Osteoblast (primary cell): ENCODE results near the gene PCDH9. TPM values are rescaled to one million over a fixed set of nuclear protein-coding genes. Genes with fewer than 3 reads are reported as not detected.

Experiments used
- DNase-seq: peaks from one replicate; pipeline ENCODE4 v3.0.0; 2011; ENCODE audit warnings: low spot score, mixed read lengths; ENCODE audit not compliant: insufficient read length; ENCODE audit errors: missing footprints
- H2AFZ ChIP-seq: 2 replicates; pipeline ENCODE4 v1.6.0; 2011; ENCODE audit warnings: mild to moderate bottlenecking, low read length
- H3K27ac ChIP-seq: 2 replicates; pipeline ENCODE4 v1.5.1; 2011; ENCODE audit warnings: mild to moderate bottlenecking, low read depth, low read length, moderate library complexity
- H3K27me3 ChIP-seq: 2 replicates; pipeline ENCODE4 v1.6.0; 2012; ENCODE audit warnings: mild to moderate bottlenecking, control low read depth, inconsistent platforms, low read length, moderate library complexity; ENCODE audit not compliant: insufficient read depth
- H3K36me3 ChIP-seq: 2 replicates; pipeline ENCODE4 v1.5.1; 2011; ENCODE audit warnings: mild to moderate bottlenecking, low read length, control low read depth, moderate library complexity; ENCODE audit not compliant: insufficient read depth
- H3K4me1 ChIP-seq: 2 replicates; pipeline ENCODE4 v1.5.1; 2011; ENCODE audit warnings: mild to moderate bottlenecking, low read length, control low read depth, moderate library complexity; ENCODE audit not compliant: insufficient read depth
- H3K4me2 ChIP-seq: 2 replicates; pipeline ENCODE4 v1.6.0; 2011; ENCODE audit warnings: mild to moderate bottlenecking, low read length; ENCODE audit not compliant: insufficient read depth
- H3K4me3 ChIP-seq: fragments of 200-600 bp; sonication (generic); 3 replicates; pipeline ENCODE4 v1.5.1; 2012; ENCODE audit warnings: mild to moderate bottlenecking, low read length, inconsistent platforms; ENCODE audit not compliant: insufficient read depth
- H3K79me2 ChIP-seq: 2 replicates; pipeline ENCODE4 v1.6.0; 2012; ENCODE audit warnings: mild to moderate bottlenecking, low read length, control low read depth, inconsistent platforms; ENCODE audit not compliant: insufficient read depth
- H3K9me3 ChIP-seq: 2 replicates; pipeline ENCODE4 v1.5.1; 2011; ENCODE audit warnings: low read depth, low read length, control low read depth
- H4K20me1 ChIP-seq: 2 replicates; pipeline ENCODE4 v1.6.0; 2012; ENCODE audit warnings: mild to moderate bottlenecking, low read length, control low read depth; ENCODE audit not compliant: insufficient read depth
- total RNA-seq: library from RNA; depleted of rRNA; stranded (reverse); fragments of >200 nt; gene quantifications from 2 replicates; pipeline ENCODE4 v1.2.3, GENCODE V29; 2012
- TF ChIP-seq, protein P1 (sequence below): IDR thresholded peaks from 2 replicates; pipeline ENCODE4 v1.5.1; 2011; ENCODE audit warnings: mild to moderate bottlenecking, low read depth, low read length, moderate library complexity; ENCODE audit errors: extremely low read depth

The PCDH9 gene
- total RNA-seq, 1 donor: 1.1 TPM

DNA sequence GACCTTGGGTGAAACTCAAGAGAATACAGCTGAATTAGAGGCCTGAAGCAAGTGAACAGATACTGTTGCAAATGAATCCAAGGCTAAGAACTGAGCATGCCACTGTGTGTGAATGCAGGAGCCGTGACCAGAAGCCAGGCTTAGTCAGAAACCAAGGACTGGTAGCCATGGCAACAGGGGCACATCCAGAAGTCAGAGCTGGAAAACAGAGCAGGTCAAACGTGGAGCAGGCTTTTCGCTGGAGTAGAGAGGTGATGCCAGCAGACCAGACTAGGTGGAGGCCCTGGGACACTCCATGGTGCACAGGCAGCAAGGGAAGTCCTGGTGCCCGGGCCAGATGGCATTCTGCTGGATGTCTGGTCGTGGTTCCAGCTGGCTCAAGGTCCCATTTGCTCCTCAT is 564.1 kb downstream of the PCDH9 start:
- H3K27me3 ChIP-seq: no peaks in the 10 kb centered on the region
- no peaks in the 10 kb centered on the region for H4K20me1 ChIP-seq
- H3K27ac ChIP-seq: peak overlapping the region; percentile 71
- H3K4me1 ChIP-seq: peaks cover 12% of the 10 kb centered on the region
- peak overlapping the region; percentile 39 for H3K4me2 ChIP-seq
- TF ChIP-seq, protein P1, sequence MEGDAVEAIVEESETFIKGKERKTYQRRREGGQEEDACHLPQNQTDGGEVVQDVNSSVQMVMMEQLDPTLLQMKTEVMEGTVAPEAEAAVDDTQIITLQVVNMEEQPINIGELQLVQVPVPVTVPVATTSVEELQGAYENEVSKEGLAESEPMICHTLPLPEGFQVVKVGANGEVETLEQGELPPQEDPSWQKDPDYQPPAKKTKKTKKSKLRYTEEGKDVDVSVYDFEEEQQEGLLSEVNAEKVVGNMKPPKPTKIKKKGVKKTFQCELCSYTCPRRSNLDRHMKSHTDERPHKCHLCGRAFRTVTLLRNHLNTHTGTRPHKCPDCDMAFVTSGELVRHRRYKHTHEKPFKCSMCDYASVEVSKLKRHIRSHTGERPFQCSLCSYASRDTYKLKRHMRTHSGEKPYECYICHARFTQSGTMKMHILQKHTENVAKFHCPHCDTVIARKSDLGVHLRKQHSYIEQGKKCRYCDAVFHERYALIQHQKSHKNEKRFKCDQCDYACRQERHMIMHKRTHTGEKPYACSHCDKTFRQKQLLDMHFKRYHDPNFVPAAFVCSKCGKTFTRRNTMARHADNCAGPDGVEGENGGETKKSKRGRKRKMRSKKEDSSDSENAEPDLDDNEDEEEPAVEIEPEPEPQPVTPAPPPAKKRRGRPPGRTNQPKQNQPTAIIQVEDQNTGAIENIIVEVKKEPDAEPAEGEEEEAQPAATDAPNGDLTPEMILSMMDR: no peak
- H3K79me2 ChIP-seq: no peaks in the 10 kb centered on the region
- no peaks in the 10 kb centered on the region for H3K36me3 ChIP-seq
- peak overlapping the region; percentile 64 for H2AFZ ChIP-seq
- H3K9me3 ChIP-seq: no peaks in the 10 kb centered on the region
- DNase-seq: peak; percentile 65
- H3K4me3 ChIP-seq: no peak overlapping the region

DNA sequence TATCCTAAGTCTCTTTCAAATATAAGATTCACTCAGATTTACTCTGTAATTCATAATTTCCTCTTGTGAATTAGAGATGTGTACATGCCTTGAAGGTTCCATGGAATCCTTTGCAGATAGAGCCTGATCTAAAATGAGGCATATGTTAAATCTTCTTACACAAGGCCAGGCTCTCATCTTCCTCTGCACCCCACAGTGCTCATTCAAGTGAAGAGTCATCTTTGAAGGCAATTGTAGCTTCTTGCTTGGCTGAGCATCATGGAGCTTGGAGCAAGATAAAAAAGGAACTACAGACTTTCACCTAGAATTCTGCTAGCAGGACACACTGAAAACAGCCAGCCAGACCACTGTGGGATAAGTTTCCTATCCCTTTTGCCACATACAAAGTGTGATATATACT is 566.4 kb downstream of the PCDH9 start:
- DNase-seq: no peak
- Histone ChIP-seq H4K20me1 (no peaks in the 10 kb centered on the region), H3K4me3 (no peak overlapping the region), H2AFZ (no peak overlapping the region), H3K36me3 (no peaks in the 10 kb centered on the region), H3K27ac (no peak overlapping the region), H3K27me3 (no peaks in the 10 kb centered on the region), H3K4me1 (peaks cover 26% of the 10 kb centered on the region), H3K9me3 (no peaks in the 10 kb centered on the region), H3K79me2 (no peaks in the 10 kb centered on the region), H3K4me2 (no peak overlapping the region)
- TF ChIP-seq, protein P1: no peak

DNA sequence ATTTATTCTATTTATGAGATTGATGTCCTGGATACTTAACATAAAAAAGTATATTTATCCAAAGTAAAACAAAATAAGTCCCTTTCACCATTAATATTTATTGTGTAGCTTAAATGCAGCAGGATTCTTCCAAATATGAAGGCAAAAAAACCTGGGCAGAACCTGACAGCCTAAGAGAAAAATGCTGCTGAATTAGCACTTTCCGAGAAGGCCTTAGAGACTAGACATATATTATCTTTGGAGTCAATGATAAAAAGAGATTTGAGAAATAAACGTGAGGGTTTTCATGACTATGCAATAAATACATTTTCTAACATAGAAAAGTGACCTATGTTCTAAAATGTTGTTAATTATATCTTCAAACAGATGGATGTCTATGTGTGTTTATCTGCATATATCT is 566.9 kb downstream of the PCDH9 start:
- DNase-seq: no peak
- no peaks in the 10 kb centered on the region for H3K27me3 ChIP-seq
- H3K27ac ChIP-seq: no peak overlapping the region

DNA sequence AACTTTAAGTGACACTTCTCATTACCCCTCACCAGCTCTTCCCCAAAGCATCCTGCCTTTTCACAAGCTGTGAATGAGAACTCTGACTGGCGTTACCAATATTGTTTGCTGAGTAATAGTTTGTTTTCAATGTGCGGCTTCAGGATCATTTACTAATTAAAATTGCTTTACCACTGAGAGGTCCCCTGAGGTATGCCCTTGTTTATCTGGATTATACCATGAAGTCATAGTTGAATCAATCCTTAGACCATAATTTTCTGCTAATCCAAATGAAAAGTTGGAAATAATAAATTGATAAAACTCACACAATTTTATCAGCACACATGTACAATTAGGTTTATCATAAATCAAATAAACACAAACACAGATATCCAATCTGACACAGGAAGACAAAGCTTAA is 568.8 kb downstream of the PCDH9 start:
- Histone ChIP-seq H3K36me3 (no peaks in the 10 kb centered on the region), H2AFZ (no peak overlapping the region), H4K20me1 (no peaks in the 10 kb centered on the region)

More for the DNA sequence above, 566.9 kb downstream of the PCDH9 start:
- H3K36me3 ChIP-seq: no peaks in the 10 kb centered on the region
- H2AFZ ChIP-seq: no peak overlapping the region
- H4K20me1 ChIP-seq: no peaks in the 10 kb centered on the region
- TF ChIP-seq, protein P1: no peak
- no peak overlapping the region for H3K4me3 ChIP-seq
- H3K9me3 ChIP-seq: no peaks in the 10 kb centered on the region
- peaks cover 26% of the 10 kb centered on the region for H3K4me1 ChIP-seq
- no peaks in the 10 kb centered on the region for H3K79me2 ChIP-seq
- no peak overlapping the region for H3K4me2 ChIP-seq

More for the DNA sequence above, 568.8 kb downstream of the PCDH9 start:
- H3K9me3 ChIP-seq: no peaks in the 10 kb centered on the region
- no peak overlapping the region for H3K4me2 ChIP-seq
- TF ChIP-seq, protein P1: no peak
- H3K79me2 ChIP-seq: no peaks in the 10 kb centered on the region
- no peaks in the 10 kb centered on the region for H3K27me3 ChIP-seq
- H3K4me1 ChIP-seq: peaks cover 35% of the 10 kb centered on the region
- H3K27ac ChIP-seq: no peak overlapping the region
- no peak for DNase-seq
- no peak overlapping the region for H3K4me3 ChIP-seq
